NCI-H460 (cell line): ENCODE measurements around the gene VAPA. TPM values are rescaled to one million over a fixed set of nuclear protein-coding genes. Genes with fewer than 3 reads are reported as not detected.

Experiments
- DNase-seq: peaks from one replicate; pipeline ENCODE4 v3.0.0-alpha.2; 2016; ENCODE audit warnings: low read depth; ENCODE audit errors: extremely low read depth
- small RNA-seq, 2 experiments: library from RNA; depleted of rRNA; stranded (forward); fragments of <200 nt; gene quantifications; one replicate each; pipeline ENCODE3, GENCODE V24; 2014
- total RNA-seq: library from RNA; depleted of rRNA; stranded (reverse); fragments of >200 nt; shearing (Covaris generic); gene quantifications from 2 replicates; pipeline ENCODE4 v1.2.3, GENCODE V29; 2014; rRNA removed

The VAPA gene
- total RNA-seq, 1 experiment from 2014 or later, result 343 TPM

DNA sequence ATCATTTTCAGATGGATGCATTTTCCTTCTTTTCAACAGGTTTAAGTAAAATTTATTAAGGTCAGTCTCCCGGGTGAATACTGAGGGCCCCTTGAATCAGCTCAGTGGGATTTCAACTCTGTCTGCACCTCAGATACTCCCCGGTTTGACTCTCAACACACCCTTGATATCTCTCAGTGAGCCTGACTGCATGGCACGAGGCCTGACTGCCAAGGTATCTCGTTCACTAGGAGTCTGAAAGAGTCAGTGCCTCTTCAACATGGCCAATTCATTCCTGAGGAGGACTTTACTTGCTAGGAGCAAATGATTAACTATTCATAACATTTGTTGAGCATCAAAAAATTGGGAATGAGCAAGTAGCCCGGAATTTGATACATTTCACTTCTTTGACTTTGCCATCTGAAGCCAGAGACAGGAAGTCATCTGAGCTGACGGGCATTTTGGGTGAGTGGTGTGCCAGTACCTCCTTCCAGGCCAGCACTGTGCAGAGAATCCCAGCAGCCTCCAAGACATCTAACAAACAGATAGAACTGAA lies 81.0 kb downstream of the VAPA start:
- DNase-seq, result no peak

DNA sequence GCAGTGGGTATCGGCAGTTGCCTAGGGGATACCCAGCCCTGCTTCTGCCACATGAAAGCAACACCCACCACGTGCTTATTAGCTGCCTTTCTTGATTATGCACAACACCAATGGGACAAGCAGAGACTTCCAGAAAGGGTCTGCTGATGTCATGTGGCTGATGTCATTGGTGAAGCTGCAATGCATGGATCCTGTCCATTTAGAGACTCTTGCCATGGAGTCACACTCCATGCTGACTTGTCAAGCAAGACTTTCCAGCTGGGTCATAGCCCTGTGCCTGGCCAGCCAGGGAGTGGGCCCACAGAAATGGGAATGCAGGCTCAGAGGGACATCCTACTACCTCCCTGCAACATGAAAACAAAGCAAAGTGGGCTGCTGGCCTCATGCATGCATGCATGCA lies 81.8 kb downstream of the VAPA start:
- DNase-seq, result no peak

DNA sequence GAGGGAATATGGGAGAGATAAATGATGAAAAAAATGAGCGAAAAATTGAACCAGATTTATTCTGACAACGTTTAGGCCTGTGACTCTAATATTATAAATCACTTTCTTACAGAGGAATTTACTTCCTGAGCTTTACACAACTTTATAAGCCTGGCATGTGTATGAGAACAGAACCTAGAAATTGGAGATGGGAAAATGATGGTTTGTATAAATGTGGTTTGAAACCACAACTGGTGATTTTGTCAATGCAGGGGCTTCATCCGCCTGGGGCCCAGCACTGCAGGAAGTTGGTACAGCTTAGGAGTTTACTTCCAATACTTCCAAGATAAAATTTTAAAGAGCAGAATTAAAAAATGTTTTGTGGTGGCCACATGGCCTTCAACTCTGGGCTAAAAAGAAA lies 82.3 kb downstream of the VAPA start:
- DNase-seq, result no peak

DNA sequence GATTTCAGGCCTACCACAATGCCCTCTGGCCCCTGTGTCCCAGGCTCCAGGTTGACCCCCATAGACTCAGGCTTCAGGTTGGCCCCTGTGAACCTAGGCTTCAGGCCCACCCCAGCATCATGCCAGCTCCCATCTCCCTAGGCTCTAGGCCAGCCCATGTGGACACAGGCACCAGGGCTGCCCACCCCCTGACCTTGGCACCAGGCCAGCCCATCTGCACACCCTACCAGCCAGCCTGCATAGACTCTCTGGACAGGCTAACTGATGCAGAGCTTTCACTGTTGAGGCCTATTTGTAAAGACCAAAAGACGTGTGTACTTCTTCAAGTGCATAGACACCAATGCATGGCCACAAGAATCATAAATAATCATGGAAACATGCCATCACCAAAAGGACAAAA lies 83.9 kb downstream of the VAPA start:
- DNase-seq, result no peak

DNA sequence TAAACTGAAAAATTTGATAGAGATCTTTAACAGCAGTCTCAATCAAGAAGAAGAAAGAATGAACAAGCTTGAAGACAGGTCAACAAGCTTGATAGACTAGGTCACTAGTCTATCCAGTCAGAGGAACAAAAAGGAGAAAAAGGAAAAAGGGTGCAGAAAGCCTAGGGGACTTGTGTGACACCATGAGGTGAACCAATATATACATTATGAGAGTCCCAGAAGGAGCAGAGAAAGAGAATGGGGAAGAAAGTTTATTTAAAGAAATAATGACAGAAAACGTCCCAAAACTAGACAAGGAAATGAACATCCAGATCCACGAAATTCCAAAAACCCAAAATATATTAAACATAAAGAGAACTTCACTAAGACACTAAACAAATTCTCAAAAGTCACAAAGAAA lies 84.5 kb downstream of the VAPA start:
- no peak for DNase-seq

DNA sequence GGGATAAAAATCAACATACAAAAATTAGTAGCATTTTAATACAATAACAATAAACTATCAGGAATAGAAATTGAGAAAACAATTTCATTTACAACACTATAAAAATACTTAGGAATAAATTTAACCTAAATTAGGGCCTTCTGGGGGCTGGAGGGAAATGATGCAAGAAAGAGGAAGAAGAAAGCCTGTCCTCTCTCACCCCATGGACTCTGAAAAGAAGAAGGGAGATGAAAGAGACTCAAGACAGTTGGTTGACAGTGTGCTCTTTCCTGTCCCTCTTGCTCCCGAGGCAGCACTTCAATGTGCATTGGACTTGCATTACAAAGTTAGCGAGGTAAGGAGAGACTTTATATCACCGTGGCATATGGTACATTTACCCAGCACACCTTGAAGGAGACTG lies 88.5 kb downstream of the VAPA start:
- DNase-seq, result no peak

DNA sequence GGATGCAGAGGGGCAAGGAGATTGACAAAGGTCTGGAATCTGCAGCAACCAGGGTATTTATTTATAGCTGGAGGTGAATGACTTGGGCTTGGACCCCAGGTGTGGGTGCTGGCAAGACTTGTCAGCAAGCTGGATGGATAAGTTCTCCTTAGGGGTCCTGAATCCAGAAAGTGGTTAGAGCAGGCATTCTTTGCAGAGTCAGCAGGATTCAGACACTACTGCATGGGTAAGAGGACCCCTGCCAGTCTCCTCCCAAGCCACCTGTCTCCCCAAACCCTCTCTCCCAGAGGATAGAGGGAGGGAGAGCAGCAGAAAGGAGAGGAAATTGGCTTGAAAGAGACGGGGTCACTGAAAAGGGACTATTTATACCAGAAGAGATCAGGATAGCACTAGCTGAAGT lies 89.5 kb downstream of the VAPA start:
- no peak for DNase-seq

DNA sequence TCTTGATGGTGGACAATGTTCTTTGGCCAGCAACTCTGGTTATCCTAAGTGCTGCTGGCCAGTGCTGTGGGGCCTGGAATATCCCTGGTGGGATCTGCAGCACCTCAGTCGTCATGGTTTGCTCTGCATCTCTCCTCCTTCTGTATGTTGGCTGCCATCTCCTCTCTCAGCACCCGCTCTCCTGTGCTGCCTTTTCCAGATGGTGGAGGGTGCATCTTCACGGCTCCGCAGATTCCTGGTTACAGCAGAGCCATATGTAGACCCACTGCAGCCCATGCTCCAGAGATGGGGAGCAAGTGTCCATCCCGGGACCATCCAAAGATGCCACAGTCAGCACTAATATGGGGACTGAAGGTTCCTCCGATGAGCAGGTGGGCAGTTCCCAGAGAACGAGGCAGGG lies 90.0 kb downstream of the VAPA start:
- no peak for DNase-seq

DNA sequence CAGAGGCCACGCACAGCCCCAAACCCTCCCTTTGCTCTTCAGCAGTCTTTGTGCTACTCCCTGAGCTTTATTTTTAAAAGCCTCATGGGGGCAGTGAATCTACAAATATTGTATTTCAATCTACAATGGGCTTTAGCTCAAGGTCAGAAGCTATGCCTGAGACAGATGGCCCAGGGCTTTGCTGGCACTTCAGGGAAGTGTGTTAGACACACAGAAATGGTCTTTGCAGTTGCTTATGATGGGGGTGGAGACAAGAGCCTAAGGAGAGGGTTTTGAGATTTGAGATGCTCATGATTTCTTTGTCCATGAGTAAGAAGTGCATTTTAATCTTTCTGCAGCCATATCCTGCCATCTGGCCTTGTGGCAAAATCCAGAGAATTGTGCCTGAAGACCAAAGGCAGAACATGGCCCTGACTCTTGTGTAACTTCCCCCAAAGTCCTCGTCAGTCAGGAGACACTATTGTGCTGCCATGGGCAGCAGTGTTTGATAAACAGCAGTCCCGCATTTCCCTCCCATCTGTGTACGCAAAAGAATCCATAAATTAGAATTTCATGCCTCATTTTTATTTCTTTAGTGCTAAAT lies 92.6 kb downstream of the VAPA start:
- no peak for DNase-seq

DNA sequence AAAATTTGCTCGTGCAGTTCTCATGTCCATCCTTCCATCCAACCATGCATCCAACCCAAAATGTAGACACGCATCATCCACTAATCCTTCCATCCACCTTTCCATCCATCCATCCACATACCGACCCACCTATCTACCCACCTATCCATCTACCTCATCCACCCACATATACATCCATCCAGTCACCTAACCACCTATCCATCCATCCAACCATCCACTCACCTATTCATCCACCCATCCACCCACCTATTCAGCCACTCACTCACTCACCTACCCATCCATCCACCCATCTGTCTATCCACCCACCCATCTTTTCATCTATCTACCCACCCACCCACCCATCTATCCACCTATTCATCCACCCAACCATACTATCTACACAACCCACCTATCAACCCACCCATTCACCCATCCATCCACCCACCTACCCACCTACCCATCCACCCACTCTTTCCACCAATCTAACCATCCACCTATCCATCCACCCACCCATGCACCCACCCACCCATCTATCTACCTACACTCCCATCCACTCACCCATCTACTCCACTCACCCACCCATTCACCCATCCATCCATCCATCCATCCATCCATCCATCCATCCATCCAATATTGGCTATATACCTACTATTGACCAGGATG lies 94.3 kb downstream of the VAPA start:
- no peak for DNase-seq

Small RNAs within 50 kb of the gene (small RNA-seq; reads per million reads assigned to genes)
- 0.06 reads per million in 2 experiments for gene RNA5SP450

Other genes starting within 250 kb of the VAPA start
- gene RAB31, start 205.7 kb upstream of the VAPA start, total RNA-seq, result 63.7 and 66.9 TPM in 2 replicates
- 0.10 and 0.17 TPM in 2 replicates for gene TXNDC2, start 28.0 kb upstream of the VAPA start, total RNA-seq